ENCODE measurements around the gene TMC8. TPM values are rescaled to one million over a fixed set of nuclear protein-coding genes. Genes with fewer than 3 reads are reported as not detected.

The TMC8 gene
- polyA plus RNA-seq, 4 donors = 1.3 to 7.8 (median 4.9) TPM

DNA sequence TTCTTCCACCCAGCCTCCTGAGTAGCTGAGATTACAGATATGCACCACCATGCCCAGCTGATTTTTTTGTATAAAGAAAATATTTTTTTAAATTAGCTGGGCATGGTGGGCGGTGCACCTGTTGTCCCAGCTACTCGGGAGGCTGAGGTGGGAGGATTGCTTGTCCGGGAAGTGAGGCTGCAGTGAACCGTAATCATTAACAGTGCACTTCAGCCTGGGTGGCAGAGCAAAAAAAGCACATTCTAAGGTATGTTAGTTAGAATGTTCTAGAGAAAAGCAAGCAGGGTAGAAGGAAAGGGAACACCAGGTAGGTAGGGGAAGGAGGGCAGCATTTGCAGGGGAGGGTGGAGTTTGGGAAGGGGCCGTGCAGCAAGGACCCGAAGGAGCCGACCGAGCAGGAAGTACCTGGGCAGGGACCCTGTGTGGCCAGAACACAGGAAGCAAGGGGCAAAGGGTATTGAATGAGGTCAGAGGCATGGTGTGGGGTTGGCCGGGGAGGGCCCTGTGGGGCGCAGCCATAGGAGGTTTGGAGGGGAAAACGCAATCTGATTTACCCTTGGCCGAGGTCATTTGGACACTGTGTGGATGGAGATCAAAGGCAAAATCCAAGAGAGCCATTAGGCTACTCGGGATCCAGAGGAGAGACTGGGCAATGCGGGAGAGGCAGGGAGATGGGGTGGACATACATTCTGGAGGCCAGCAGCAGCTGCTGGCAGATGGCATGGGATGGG lies 17.9 kb downstream of the TMC8 start:
- H3K4me3 ChIP-seq (ENCODE audit: low read depth in 1 of 3, low read length in 3 of 3) = no peak overlapping the region

DNA sequence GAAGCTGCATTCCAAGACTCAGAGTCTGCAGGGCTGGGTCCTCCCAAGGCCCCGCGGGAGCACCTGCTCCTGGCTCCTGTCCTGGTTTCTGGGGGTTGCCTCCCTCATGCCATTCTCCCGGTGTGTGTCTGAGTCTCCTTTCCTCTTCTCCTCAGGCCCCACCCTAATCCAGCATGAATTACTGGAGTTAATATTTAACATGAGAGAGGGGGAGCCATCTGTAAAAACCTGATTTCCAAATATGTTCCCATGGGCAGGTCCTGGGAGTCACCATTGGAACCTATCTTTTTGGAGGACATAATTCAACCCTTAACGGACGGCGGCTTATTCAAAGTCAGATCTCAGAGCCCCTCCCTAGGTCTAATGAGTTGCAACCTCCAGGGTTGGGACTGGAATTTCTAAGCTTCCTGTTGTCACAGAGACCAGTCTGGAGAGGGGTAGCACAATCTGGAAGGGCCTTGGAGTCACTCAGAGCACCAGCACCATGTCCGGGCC lies 21.0 kb downstream of the TMC8 start:
- FAIRE-seq (no peak), DNase-seq (peak; percentile 81 to 83)
- H3K27ac ChIP-seq (ENCODE audit: low read depth in 1 of 3, low read length in 2 of 3) = peak overlapping the region in 2 of 3 donors; percentile 72 to 75
- H3K9me3 ChIP-seq (ENCODE audit: control insufficient read depth in 2 of 2, insufficient read depth in 1 of 2, low read depth in 1 of 2, low read length in 1 of 2) = no peaks in the 10 kb centered on the region
- H3K36me3 ChIP-seq (ENCODE audit: control insufficient read depth in 3 of 3, insufficient read depth in 2 of 3, low read depth in 1 of 3, low read length in 3 of 3) = peaks cover 0 to 6% (median 0%) of the 10 kb centered on the region in 3 donors
- no peaks in the 10 kb centered on the region for H3K27me3 ChIP-seq (ENCODE audit: control insufficient read depth in 3 of 3, insufficient read depth in 3 of 3, low read length in 3 of 3)
- H3K4me1 ChIP-seq (ENCODE audit: control insufficient read depth in 3 of 3, insufficient read depth in 2 of 3, low read depth in 1 of 3, low read length in 2 of 3) = peaks cover 0 to 43% (median 5%) of the 10 kb centered on the region in 3 donors
- no peak overlapping the region for H3K4me3 ChIP-seq (ENCODE audit: low read depth in 1 of 3, low read length in 3 of 3)
- WGBS, 3 donors = 12 to 51% (median 29%) methylated on average over 7 of the region's 7 CpGs

More for the DNA sequence above, 17.9 kb downstream of the TMC8 start:
- 32 to 57% (median 47%) methylated on average over 14 of the region's 14 CpGs for WGBS, 3 donors
- Histone ChIP-seq H3K27me3 (ENCODE audit: control insufficient read depth in 3 of 3, insufficient read depth in 3 of 3, low read length in 3 of 3) (no peaks in the 10 kb centered on the region), H3K27ac (ENCODE audit: low read depth in 1 of 3, low read length in 2 of 3) (peak overlapping the region in 1 of 3 donors; percentile 78), H3K4me1 (ENCODE audit: control insufficient read depth in 3 of 3, insufficient read depth in 2 of 3, low read depth in 1 of 3, low read length in 2 of 3) (peaks cover 0 to 74% (median 12%) of the 10 kb centered on the region in 3 donors), H3K36me3 (ENCODE audit: control insufficient read depth in 3 of 3, insufficient read depth in 2 of 3, low read depth in 1 of 3, low read length in 3 of 3) (peaks cover 0 to 2% (median 0%) of the 10 kb centered on the region in 3 donors), H3K9me3 (ENCODE audit: control insufficient read depth in 2 of 2, insufficient read depth in 1 of 2, low read depth in 1 of 2, low read length in 1 of 2) (no peaks in the 10 kb centered on the region)
- no peak for DNase-seq
- FAIRE-seq = no peak

DNA sequence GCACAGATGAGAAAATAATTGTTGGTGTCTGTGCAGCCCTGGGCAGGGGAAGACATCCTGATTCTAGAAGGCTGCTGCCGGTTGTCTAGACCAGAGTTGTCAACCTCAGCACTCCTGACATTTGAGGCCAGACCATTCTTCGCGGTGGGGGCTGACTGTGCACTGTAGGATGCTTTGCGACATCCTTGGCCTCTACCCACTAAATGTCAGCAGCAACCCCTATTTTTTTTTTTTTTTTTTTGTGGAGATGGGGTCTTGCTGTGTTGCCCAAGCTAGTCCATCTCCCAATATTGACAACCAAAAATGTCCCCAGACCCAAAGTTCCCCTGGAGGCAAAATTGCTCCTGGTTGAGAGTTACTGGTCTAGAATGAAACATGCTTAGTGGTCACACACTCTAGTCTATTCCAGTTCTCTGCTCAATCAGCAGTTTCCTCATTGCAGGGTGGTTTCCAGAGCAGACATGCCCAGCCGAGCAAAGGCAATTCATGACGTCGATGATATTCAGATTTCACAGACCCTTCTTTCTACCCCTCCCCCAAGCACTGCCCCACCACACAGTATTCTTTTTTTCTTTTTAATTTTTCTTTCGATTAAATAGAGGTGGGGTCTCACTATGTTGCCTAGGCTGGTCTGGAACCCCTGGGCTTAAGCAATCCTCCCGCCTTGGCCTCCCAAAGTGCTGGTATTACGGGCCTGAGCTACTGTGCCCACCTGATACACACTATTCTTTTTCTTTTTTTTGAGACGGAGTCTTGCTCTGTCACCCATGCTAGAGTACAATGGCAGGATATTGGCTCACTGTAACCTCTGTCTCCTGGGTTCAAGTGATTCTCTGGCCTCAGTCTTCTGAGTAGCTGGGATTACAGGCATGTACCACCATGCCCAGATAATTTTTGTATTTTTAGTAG lies 24.6 kb downstream of the TMC8 start:
- no peak overlapping the region for H3K4me3 ChIP-seq (ENCODE audit: low read depth in 1 of 3, low read length in 3 of 3)
- WGBS, 3 donors = 69 to 77% (median 75%) methylated on average over 11 of the region's 11 CpGs
- H3K27me3 ChIP-seq (ENCODE audit: control insufficient read depth in 3 of 3, insufficient read depth in 3 of 3, low read length in 3 of 3) = no peaks in the 10 kb centered on the region
- FAIRE-seq (no peak), DNase-seq (no peak)
- peak overlapping the region in 2 of 3 donors; percentile 34 to 39 for H3K27ac ChIP-seq (ENCODE audit: low read depth in 1 of 3, low read length in 2 of 3)
- peaks cover 0 to 19% (median 0%) of the 10 kb centered on the region in 3 donors for H3K36me3 ChIP-seq (ENCODE audit: control insufficient read depth in 3 of 3, insufficient read depth in 2 of 3, low read depth in 1 of 3, low read length in 3 of 3)
- no peaks in the 10 kb centered on the region for H3K9me3 ChIP-seq (ENCODE audit: control insufficient read depth in 2 of 2, insufficient read depth in 1 of 2, low read depth in 1 of 2, low read length in 1 of 2)
- peaks cover 0 to 34% (median 0%) of the 10 kb centered on the region in 3 donors for H3K4me1 ChIP-seq (ENCODE audit: control insufficient read depth in 3 of 3, insufficient read depth in 2 of 3, low read depth in 1 of 3, low read length in 2 of 3)

DNA sequence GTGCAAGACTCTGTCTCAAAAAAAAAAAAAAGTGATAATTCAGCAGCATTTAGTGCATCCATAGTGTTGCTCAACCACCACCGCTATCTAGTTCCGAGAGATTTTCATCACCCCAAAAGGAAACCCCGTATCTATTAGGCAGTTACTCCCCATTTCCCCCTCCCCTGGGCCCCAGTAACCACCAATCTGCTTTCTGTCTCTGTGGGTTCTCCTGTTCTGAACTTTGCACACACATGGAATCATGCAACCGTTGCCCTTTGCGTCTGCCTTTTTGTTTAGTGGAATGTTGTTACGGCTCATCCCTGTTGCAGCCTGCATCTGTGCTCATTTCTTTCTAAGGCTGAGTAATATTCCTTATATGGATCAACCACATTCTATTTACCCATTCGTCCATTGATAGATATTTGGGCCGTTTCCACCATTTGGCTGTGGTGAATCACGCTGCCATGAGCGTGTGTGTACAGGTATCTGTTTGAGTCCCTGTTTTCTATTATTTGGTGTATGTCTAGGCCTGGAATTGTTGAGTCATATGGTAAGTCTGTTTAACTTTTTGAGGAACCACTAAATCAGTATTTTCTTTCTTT lies 29.1 kb downstream of the TMC8 start:
- 15 to 45% (median 28%) methylated on average over 10 of the region's 10 CpGs for WGBS, 3 donors
- FAIRE-seq (no peak), DNase-seq (peak; percentile 78 to 85)
- peaks cover 0 to 39% (median 0%) of the 10 kb centered on the region in 3 donors for H3K4me1 ChIP-seq (ENCODE audit: control insufficient read depth in 3 of 3, insufficient read depth in 2 of 3, low read depth in 1 of 3, low read length in 2 of 3)
- H3K4me3 ChIP-seq (ENCODE audit: low read depth in 1 of 3, low read length in 3 of 3) = no peak overlapping the region
- peak overlapping the region in 2 of 3 donors; percentile 54 to 68 for H3K27ac ChIP-seq (ENCODE audit: low read depth in 1 of 3, low read length in 2 of 3)
- H3K27me3 ChIP-seq (ENCODE audit: control insufficient read depth in 3 of 3, insufficient read depth in 3 of 3, low read length in 3 of 3) = no peaks in the 10 kb centered on the region
- peaks cover 0 to 42% (median 0%) of the 10 kb centered on the region in 3 donors for H3K36me3 ChIP-seq (ENCODE audit: control insufficient read depth in 3 of 3, insufficient read depth in 2 of 3, low read depth in 1 of 3, low read length in 3 of 3)
- no peaks in the 10 kb centered on the region for H3K9me3 ChIP-seq (ENCODE audit: control insufficient read depth in 2 of 2, insufficient read depth in 1 of 2, low read depth in 1 of 2, low read length in 1 of 2)

DNA sequence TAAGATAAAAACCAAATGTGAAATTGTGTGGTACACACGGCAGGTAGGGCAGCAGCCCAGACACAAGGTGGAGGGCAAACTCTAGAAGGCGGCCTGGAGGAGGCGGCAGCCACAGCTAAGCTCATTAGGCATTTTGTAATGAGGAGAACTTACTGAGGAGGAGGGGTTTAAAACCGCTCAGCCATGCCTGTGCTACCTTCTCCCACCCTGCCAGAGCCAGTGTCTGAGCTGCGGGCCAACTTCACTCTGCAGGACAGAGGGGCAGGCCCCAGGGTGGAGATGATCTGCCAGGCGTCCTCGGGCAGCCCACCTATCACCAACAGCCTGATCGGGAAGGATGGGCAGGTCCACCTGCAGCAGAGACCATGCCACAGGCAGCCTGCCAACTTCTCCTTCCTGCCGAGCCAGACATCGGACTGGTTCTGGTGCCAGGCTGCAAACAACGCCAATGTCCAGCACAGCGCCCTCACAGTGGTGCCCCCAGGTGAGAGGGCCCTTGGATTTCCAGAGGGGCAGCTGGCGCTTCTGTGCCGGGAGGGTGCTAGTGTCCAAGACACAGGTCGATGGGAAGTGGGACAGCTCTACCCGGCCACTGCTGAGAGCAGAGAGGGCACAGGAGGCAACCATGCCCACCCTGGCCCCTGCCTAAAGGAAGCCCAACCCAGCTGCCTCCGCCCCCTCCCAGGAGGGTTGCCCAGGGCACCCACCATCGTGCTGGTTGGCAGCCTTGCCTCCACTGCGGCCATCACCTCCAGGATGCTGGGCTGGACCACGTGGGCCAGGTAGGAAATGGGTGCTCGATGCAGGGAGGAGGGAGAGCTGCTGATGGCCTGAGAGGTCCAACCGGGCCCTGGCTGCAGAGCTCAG lies 33.5 kb downstream of the TMC8 start:
- 50 to 71% (median 55%) methylated on average over 22 of the region's 22 CpGs for WGBS, 3 donors
- no peak for DNase-seq

GRCh38 chr17:78164748-78165607 lies 34.4 kb downstream of the TMC8 start:
- Histone ChIP-seq H3K27ac (ENCODE audit: low read depth in 1 of 3, low read length in 2 of 3) (no peak overlapping the region), H3K36me3 (ENCODE audit: control insufficient read depth in 3 of 3, insufficient read depth in 2 of 3, low read depth in 1 of 3, low read length in 3 of 3) (peaks cover 0 to 39% (median 0%) of the 10 kb centered on the region in 3 donors), H3K27me3 (ENCODE audit: control insufficient read depth in 3 of 3, insufficient read depth in 3 of 3, low read length in 3 of 3) (no peaks in the 10 kb centered on the region), H3K4me3 (ENCODE audit: low read depth in 1 of 3, low read length in 3 of 3) (no peak overlapping the region), H3K4me1 (ENCODE audit: control insufficient read depth in 3 of 3, insufficient read depth in 2 of 3, low read depth in 1 of 3, low read length in 2 of 3) (peaks cover 0 to 47% (median 4%) of the 10 kb centered on the region in 3 donors), H3K9me3 (ENCODE audit: control insufficient read depth in 2 of 2, insufficient read depth in 1 of 2, low read depth in 1 of 2, low read length in 1 of 2) (no peaks in the 10 kb centered on the region)
- 87 to 92% (median 88%) methylated on average over 16 of the region's 16 CpGs for WGBS, 3 donors
- FAIRE-seq (no peak), DNase-seq (no peak)

More for the DNA sequence above, 33.5 kb downstream of the TMC8 start:
- Histone ChIP-seq H3K9me3 (ENCODE audit: control insufficient read depth in 2 of 2, insufficient read depth in 1 of 2, low read depth in 1 of 2, low read length in 1 of 2) (no peaks in the 10 kb centered on the region), H3K4me3 (ENCODE audit: low read depth in 1 of 3, low read length in 3 of 3) (no peak overlapping the region), H3K36me3 (ENCODE audit: control insufficient read depth in 3 of 3, insufficient read depth in 2 of 3, low read depth in 1 of 3, low read length in 3 of 3) (peaks cover 0 to 33% (median 0%) of the 10 kb centered on the region in 3 donors), H3K27me3 (ENCODE audit: control insufficient read depth in 3 of 3, insufficient read depth in 3 of 3, low read length in 3 of 3) (no peaks in the 10 kb centered on the region), H3K4me1 (ENCODE audit: control insufficient read depth in 3 of 3, insufficient read depth in 2 of 3, low read depth in 1 of 3, low read length in 2 of 3) (peaks cover 0 to 47% (median 0%) of the 10 kb centered on the region in 3 donors), H3K27ac (ENCODE audit: low read depth in 1 of 3, low read length in 2 of 3) (no peak overlapping the region)
- no peak for FAIRE-seq

- Histone ChIP-seq H3K36me3 (ENCODE audit: control insufficient read depth in 3 of 3, insufficient read depth in 2 of 3, low read depth in 1 of 3, low read length in 3 of 3) (peaks cover 0 to 46% (median 2%) of the 10 kb centered on the region in 3 donors), H3K4me1 (ENCODE audit: control insufficient read depth in 3 of 3, insufficient read depth in 2 of 3, low read depth in 1 of 3, low read length in 2 of 3) (peaks cover 0 to 42% (median 4%) of the 10 kb centered on the region in 3 donors), H3K27ac (ENCODE audit: low read depth in 1 of 3, low read length in 2 of 3) (peak overlapping the region in 2 of 3 donors; percentile 62 to 64), H3K9me3 (ENCODE audit: control insufficient read depth in 2 of 2, insufficient read depth in 1 of 2, low read depth in 1 of 2, low read length in 1 of 2) (no peaks in the 10 kb centered on the region), H3K27me3 (ENCODE audit: control insufficient read depth in 3 of 3, insufficient read depth in 3 of 3, low read length in 3 of 3) (no peaks in the 10 kb centered on the region), H3K4me3 (ENCODE audit: low read depth in 1 of 3, low read length in 3 of 3) (no peak overlapping the region)
- WGBS, 3 donors = 17 to 53% (median 39%) methylated on average over 6 of the region's 6 CpGs
- FAIRE-seq = no peak
- DNase-seq = peak in 1 of 2 donors; percentile 87
Observed at GRCh38 chr17:78166416-78166815, 35.8 kb downstream of the TMC8 start.
